Kidney (tissue), 14 donors: Measurements from ENCODE around the gene DLX6. TPM values are rescaled to one million over a fixed set of nuclear protein-coding genes. Genes with fewer than 3 reads are reported as not detected.

ENCODE experiments used
- DNase-seq, 5 donors: peaks; one replicate each; pipeline ENCODE4 v3.0.0-alpha.2; 2013 to 2020
- FAIRE-seq: peaks from 2 replicates; lab custom pipeline; 2012; peaks lifted over from hg19 to GRCh38; lab: Jason Lieb, UNC
- H3K27ac ChIP-seq, 2 donors: one replicate each; pipeline ENCODE4 v1.7.0; 2013; ENCODE audit warnings: low read depth in 2 of 2, low read length in 2 of 2, inconsistent platforms in 1 of 2
- H3K27me3 ChIP-seq: one replicate; pipeline ENCODE4 v1.7.1; 2013; ENCODE audit warnings: low read length, inconsistent platforms; ENCODE audit not compliant: control insufficient read depth, insufficient read depth
- H3K36me3 ChIP-seq, 3 donors: one replicate each; pipeline versions ENCODE4 v1.7.0 to v1.7.1; 2013; ENCODE audit warnings: low read length in 3 of 3, control low read depth in 1 of 3, inconsistent platforms in 1 of 3; ENCODE audit not compliant: insufficient read depth in 3 of 3, control insufficient read depth in 2 of 3
- H3K4me1 ChIP-seq, 3 donors: one replicate each; pipeline versions ENCODE4 v1.7.0 to v1.7.1; 2013; ENCODE audit warnings: low read length in 3 of 3, inconsistent platforms in 1 of 3, low read depth in 1 of 3; ENCODE audit not compliant: control insufficient read depth in 2 of 3, insufficient read depth in 2 of 3
- H3K4me3 ChIP-seq, 3 donors: one replicate each; pipeline versions ENCODE4 v1.7.0 to v1.8.1; 2013; ENCODE audit warnings: low read length in 3 of 3, control low read depth in 1 of 3, inconsistent platforms in 1 of 3
- H3K9ac ChIP-seq, 3 donors: one replicate each; pipeline versions ENCODE4 v1.7.0 to v1.7.1; 2013; ENCODE audit warnings: low read length in 3 of 3, control low read depth in 1 of 3, inconsistent platforms in 1 of 3
- H3K9me3 ChIP-seq, 3 donors: one replicate each; pipeline versions ENCODE4 v1.7.0 to v1.7.1; 2013; ENCODE audit warnings: low read length in 3 of 3, control low read depth in 1 of 3, inconsistent platforms in 1 of 3; ENCODE audit not compliant: control insufficient read depth in 2 of 3, insufficient read depth in 1 of 3
- CTCF ChIP-seq: IDR thresholded peaks from 3 replicates; pipeline ENCODE4 v1.5.1; 2012; ENCODE audit warnings: mild to moderate bottlenecking, moderate library complexity, borderline replicate concordance; ENCODE audit not compliant: insufficient read depth; ENCODE audit errors: extremely low read depth
- intact Hi-C: fragments of 100-400 bp; cut with DNase I; formaldehyde crosslinking; loops from one replicate; pipeline ENCODE4 v1.11.1; 2022
- polyA plus RNA-seq: library from polyadenylated mRNA; stranded (reverse); fragments of 350-450 nt; fragmentation: Illumina TruSeq; extraction: RNeasy Lipid Tissue Mini Kit (QIAGEN cat#74804); gene quantifications from one replicate; pipeline ENCODE4 v1.2.3, GENCODE V29; 2014; ENCODE audit warnings: low read depth, low replicate concordance; ENCODE audit not compliant: insufficient read depth
- total RNA-seq: library from RNA; stranded (reverse); fragmentation: NEBNext Ultra II Directional; extraction: Animal tissue kit (Norgen Biotek cat#: 25700); gene quantifications from one replicate; pipeline ENCODE4 v1.2.1, GENCODE V29; 2021
- donor health status: control.
- donor health status: control.
- donor health status: control.
- donor health status: control.
- donor health status: control.
- donor health status: DM: yes; HTN: yes; CAD: no.
- donor health status: Normal renal cell carcinoma (clear cell type).

The DLX6 gene
- total and polyA plus RNA-seq, 2 donors from 2014 or later: 0.13 TPM; not detected in 1

- peaks cover 91% of the 10 kb centered on the region for H3K27me3 ChIP-seq
- DNase-seq (no peak), FAIRE-seq (no peak)
- H3K36me3 ChIP-seq: no peaks in the 10 kb centered on the region
- no peak for TF ChIP-seq CTCF
- intact Hi-C loops: no loop called here
- no peak overlapping the region for H3K27ac ChIP-seq
- no peak overlapping the region for H3K9ac ChIP-seq
- H3K4me1 ChIP-seq: no peaks in the 10 kb centered on the region
- no peak overlapping the region for H3K4me3 ChIP-seq
- no peaks in the 10 kb centered on the region for H3K9me3 ChIP-seq
Measured at GRCh38 chr7:96993094-96993865, 12.1 kb upstream of the DLX6 start.

GRCh38 chr7:96993980-96994379 is 11.4 kb upstream of the DLX6 start:
- H3K4me1 ChIP-seq: no peaks in the 10 kb centered on the region
- DNase-seq (no peak), FAIRE-seq (no peak)
- TF ChIP-seq CTCF: no peak
- H3K27me3 ChIP-seq: peaks cover 91% of the 10 kb centered on the region
- intact Hi-C loops: no loop called here
- H3K4me3 ChIP-seq: no peak overlapping the region
- no peaks in the 10 kb centered on the region for H3K36me3 ChIP-seq
- no peak overlapping the region for H3K9ac ChIP-seq
- no peak overlapping the region for H3K27ac ChIP-seq
- H3K9me3 ChIP-seq: no peaks in the 10 kb centered on the region

GRCh38 chr7:96995406-96996110 is 9.8 kb upstream of the DLX6 start:
- no peak for DNase-seq
- Histone ChIP-seq H3K36me3 (no peaks in the 10 kb centered on the region), H3K4me1 (no peaks in the 10 kb centered on the region), H3K4me3 (no peak overlapping the region), H3K9me3 (no peaks in the 10 kb centered on the region), H3K27me3 (peaks cover 93% of the 10 kb centered on the region), H3K9ac (no peak overlapping the region), H3K27ac (no peak overlapping the region)
- intact Hi-C loops: no loop called here
- no peak for TF ChIP-seq CTCF
- no peak for FAIRE-seq
